ENCODE results near the gene ADGRL3.

ADGRL3 gene

DNA sequence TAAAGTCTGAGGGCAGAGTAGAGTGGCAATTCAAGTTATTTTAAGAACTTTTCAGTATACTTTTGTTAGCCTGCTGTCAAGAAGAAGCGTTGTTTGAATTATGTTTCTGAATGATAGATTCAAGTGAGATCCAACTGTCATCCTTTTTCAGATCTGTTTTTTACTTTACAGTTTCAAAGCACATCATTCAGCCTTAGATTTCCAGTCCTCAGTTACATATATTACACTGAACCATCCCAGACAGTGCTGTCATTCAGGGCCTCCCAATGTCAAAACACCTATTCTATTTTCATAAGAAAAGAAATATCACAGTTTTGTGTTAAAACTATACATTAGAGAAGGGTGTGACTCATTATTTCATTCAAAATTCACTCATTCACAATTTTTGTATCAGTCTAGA lies 856.9 kb downstream of the ADGRL3 start:
- Histone ChIP-seq H3K27me3 (ENCODE audit: insufficient read depth, low read depth) (no peaks in the 10 kb centered on the region), H3K79me2 (ENCODE audit: insufficient read depth, low read depth) (no peaks in the 10 kb centered on the region), H3K4me3 (IDR thresholded peaks at IDR 0.05; ENCODE audit: insufficient read depth, low read depth, low read length) (no peak overlapping the region), H3K4me1 (ENCODE audit: low read depth, poor library complexity, severe bottlenecking) (no peaks in the 10 kb centered on the region), H3K36me3 (ENCODE audit: insufficient read depth) (no peaks in the 10 kb centered on the region), H3K27ac (no peak overlapping the region), H3K9ac (no peak overlapping the region), H4K20me1 (ENCODE audit: insufficient read depth) (no peaks in the 10 kb centered on the region), H2AFZ (ENCODE audit: low read depth) (no peak overlapping the region), H3K4me2 (no peak overlapping the region)
- TF ChIP-seq, protein P1, sequence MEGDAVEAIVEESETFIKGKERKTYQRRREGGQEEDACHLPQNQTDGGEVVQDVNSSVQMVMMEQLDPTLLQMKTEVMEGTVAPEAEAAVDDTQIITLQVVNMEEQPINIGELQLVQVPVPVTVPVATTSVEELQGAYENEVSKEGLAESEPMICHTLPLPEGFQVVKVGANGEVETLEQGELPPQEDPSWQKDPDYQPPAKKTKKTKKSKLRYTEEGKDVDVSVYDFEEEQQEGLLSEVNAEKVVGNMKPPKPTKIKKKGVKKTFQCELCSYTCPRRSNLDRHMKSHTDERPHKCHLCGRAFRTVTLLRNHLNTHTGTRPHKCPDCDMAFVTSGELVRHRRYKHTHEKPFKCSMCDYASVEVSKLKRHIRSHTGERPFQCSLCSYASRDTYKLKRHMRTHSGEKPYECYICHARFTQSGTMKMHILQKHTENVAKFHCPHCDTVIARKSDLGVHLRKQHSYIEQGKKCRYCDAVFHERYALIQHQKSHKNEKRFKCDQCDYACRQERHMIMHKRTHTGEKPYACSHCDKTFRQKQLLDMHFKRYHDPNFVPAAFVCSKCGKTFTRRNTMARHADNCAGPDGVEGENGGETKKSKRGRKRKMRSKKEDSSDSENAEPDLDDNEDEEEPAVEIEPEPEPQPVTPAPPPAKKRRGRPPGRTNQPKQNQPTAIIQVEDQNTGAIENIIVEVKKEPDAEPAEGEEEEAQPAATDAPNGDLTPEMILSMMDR (conservative IDR thresholded peaks at IDR 0.05; ENCODE audit: low read depth, low read length), result no peak

DNA sequence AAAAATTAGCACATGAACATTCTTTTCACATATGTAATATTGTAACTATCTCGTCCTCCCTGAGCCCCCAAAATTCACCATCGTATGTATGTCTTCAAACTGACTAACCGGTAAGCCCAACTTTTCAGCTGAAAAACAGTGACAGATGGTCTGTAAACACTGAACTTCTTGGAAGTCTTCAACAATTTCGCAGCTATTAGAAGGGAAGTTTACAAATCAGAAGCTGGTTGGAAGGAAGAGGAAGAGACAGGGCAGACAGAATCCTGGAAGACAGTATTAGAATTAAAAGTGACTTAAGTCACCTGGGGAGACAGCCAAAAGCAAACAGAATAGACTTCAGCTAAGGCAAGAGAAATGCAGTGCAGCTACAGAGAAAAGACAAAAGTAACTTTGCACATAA lies 858.4 kb downstream of the ADGRL3 start:
- H3K79me2 ChIP-seq (ENCODE audit: insufficient read depth, low read depth), result no peaks in the 10 kb centered on the region
- H4K20me1 ChIP-seq (ENCODE audit: insufficient read depth), result no peaks in the 10 kb centered on the region
- H3K9ac ChIP-seq, result no peak overlapping the region
- no peak overlapping the region for H3K4me3 ChIP-seq (IDR thresholded peaks at IDR 0.05; ENCODE audit: insufficient read depth, low read depth, low read length)
- TF ChIP-seq, protein P1 (conservative IDR thresholded peaks at IDR 0.05; ENCODE audit: low read depth, low read length), result no peak
- H3K27me3 ChIP-seq (ENCODE audit: insufficient read depth, low read depth), result no peaks in the 10 kb centered on the region
- H3K4me2 ChIP-seq, result no peak overlapping the region
- H3K27ac ChIP-seq, result no peak overlapping the region
- no peaks in the 10 kb centered on the region for H3K4me1 ChIP-seq (ENCODE audit: low read depth, poor library complexity, severe bottlenecking)
- no peak overlapping the region for H2AFZ ChIP-seq (ENCODE audit: low read depth)
- no peaks in the 10 kb centered on the region for H3K36me3 ChIP-seq (ENCODE audit: insufficient read depth)

DNA sequence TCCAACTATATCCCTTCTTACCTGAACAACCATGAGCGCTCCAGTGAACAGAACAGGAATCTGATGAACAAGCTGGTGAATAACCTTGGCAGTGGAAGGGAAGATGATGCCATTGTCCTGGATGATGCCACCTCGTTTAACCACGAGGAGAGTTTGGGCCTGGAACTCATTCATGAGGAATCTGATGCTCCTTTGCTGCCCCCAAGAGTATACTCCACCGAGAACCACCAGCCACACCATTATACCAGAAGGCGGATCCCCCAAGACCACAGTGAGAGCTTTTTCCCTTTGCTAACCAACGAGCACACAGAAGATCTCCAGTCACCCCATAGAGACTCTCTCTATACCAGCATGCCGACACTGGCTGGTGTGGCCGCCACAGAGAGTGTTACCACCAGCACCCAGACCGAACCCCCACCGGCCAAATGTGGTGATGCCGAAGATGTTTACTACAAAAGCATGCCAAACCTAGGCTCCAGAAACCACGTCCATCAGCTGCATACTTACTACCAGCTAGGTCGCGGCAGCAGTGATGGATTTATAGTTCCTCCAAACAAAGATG lies 870.2 kb downstream of the ADGRL3 start:
- H3K27me3 ChIP-seq (ENCODE audit: insufficient read depth, low read depth), result no peaks in the 10 kb centered on the region

DNA sequence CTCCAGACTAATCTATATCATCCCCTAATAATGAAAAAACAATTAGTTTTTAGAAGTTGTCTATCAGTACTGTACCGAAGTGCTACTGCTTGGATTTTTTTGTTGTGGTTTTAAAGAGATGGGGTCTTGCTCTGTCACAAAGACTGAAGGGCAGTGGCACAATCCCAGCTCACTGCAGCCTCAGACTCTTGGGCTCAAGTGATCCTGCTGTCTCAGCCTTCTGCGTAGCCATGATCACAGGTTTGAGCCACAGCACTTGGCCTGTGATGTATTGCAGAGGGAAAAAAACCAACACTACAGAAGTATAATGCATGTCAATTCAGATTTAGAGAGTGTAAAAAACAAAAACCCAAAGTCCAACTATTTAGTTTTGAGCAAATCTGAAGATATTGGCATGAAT lies 875.0 kb downstream of the ADGRL3 start:
- Histone ChIP-seq H3K79me2 (ENCODE audit: insufficient read depth, low read depth) (no peaks in the 10 kb centered on the region), H3K27ac (no peak overlapping the region), H3K4me1 (ENCODE audit: low read depth, poor library complexity, severe bottlenecking) (no peaks in the 10 kb centered on the region), H3K27me3 (ENCODE audit: insufficient read depth, low read depth) (no peaks in the 10 kb centered on the region), H3K9ac (no peak overlapping the region), H3K4me2 (no peak overlapping the region), H4K20me1 (ENCODE audit: insufficient read depth) (no peaks in the 10 kb centered on the region), H2AFZ (ENCODE audit: low read depth) (no peak overlapping the region), H3K36me3 (ENCODE audit: insufficient read depth) (no peaks in the 10 kb centered on the region), H3K4me3 (IDR thresholded peaks at IDR 0.05; ENCODE audit: insufficient read depth, low read depth, low read length) (no peak overlapping the region)
- TF ChIP-seq, protein P1 (conservative IDR thresholded peaks at IDR 0.05; ENCODE audit: low read depth, low read length), result no peak

More for the DNA sequence above, 870.2 kb downstream of the ADGRL3 start:
- TF ChIP-seq, protein P1 (conservative IDR thresholded peaks at IDR 0.05; ENCODE audit: low read depth, low read length), result no peak
- no peak overlapping the region for H2AFZ ChIP-seq (ENCODE audit: low read depth)
- no peak overlapping the region for H3K9ac ChIP-seq
- no peaks in the 10 kb centered on the region for H3K79me2 ChIP-seq (ENCODE audit: insufficient read depth, low read depth)
- H4K20me1 ChIP-seq (ENCODE audit: insufficient read depth), result no peaks in the 10 kb centered on the region
- no peaks in the 10 kb centered on the region for H3K36me3 ChIP-seq (ENCODE audit: insufficient read depth)
- no peak overlapping the region for H3K4me2 ChIP-seq
- no peak overlapping the region for H3K27ac ChIP-seq
- no peaks in the 10 kb centered on the region for H3K4me1 ChIP-seq (ENCODE audit: low read depth, poor library complexity, severe bottlenecking)
- H3K4me3 ChIP-seq (IDR thresholded peaks at IDR 0.05; ENCODE audit: insufficient read depth, low read depth, low read length), result no peak overlapping the region
